ENCODE measurements around the gene GRAMD1A. TPM values are rescaled to one million over a fixed set of nuclear protein-coding genes. Genes with fewer than 3 reads are reported as not detected.

Gene GRAMD1A
- total and polyA plus RNA-seq, 4 experiments from 2014 or later = 16.3 to 221 (median 130) TPM

- POLR2A ChIA-PET (ENCODE audit: partially characterized antibody) = interaction anchor here (0.6 to 13.7 kb wide), 4 partner anchors 11 to 223 kb away, joined by 6 to 282 read pairs (median 45); partner anchors contain the start of gene GRAMD1A
- intact Hi-C loops (cut with micrococcal nuclease) = loop anchor here (2.0 kb wide), 1 partner anchor 75 kb away; no protein-coding TSS in a partner anchor
- Mint-ChIP-seq H3K27me3 (no peaks in the 10 kb centered on the region), H3K4me1 (peaks cover 44 to 58% (median 50%) of the 10 kb centered on the region in 4 donors), H3K36me3 (peaks cover 48 to 70% of the 10 kb centered on the region in 2 donors), H3K4me3 (no peak overlapping the region), H3K9me3 (peaks cover 0 to 4% (median 0%) of the 10 kb centered on the region in 8 donors), H3K27ac (peak overlapping the region; percentile 47 to 85 (median 78))
- Histone ChIP-seq H3K9me3 (ENCODE audit: control insufficient read depth in 1 of 2, low read length in 2 of 2) (no peaks in the 10 kb centered on the region), H3K4me3 (ENCODE audit: low read length in 2 of 2) (no peak overlapping the region), H3K4me1 (ENCODE audit: insufficient read depth, low read length) (peaks cover 60% of the 10 kb centered on the region), H3K36me3 (ENCODE audit: insufficient read depth, low read length) (peaks cover 46% of the 10 kb centered on the region), H3K27ac (ENCODE audit: low read depth, low read length) (no peak overlapping the region), H3K27me3 (ENCODE audit: insufficient read depth, low read length) (no peaks in the 10 kb centered on the region)
- CTCF ChIA-PET (ENCODE audit: partially characterized antibody) = interaction anchor here (0.8 to 4.1 kb wide), 2 partner anchors 28 to 42 kb away, joined by 4 to 25 read pairs; no protein-coding TSS in a partner anchor
- DNase-seq = peak in 1 of 5 donors; percentile 37
These were observed 15.8 kb downstream of the GRAMD1A start for GRCh38 chr19:35015954-35016351.

- CTCF ChIA-PET (ENCODE audit: partially characterized antibody) = interaction anchor here (1.2 kb wide), 1 partner anchor 46 kb away, joined by 3 read pairs; no protein-coding TSS in a partner anchor
- H3K27me3 ChIP-seq (ENCODE audit: insufficient read depth, low read length) = no peaks in the 10 kb centered on the region
- POLR2A ChIA-PET (ENCODE audit: partially characterized antibody) = interaction anchor here (1.2 to 13.7 kb wide), 4 partner anchors 9 to 44 kb away, joined by 3 to 282 read pairs (median 10); partner anchors contain the start of gene GRAMD1A
- Mint-ChIP-seq H3K4me1 (peaks cover 33 to 43% (median 35%) of the 10 kb centered on the region in 4 donors), H3K27me3 (no peaks in the 10 kb centered on the region), H3K27ac (peak overlapping the region in 6 of 7 donors; percentile 22 to 85 (median 68)), H3K4me3 (no peak overlapping the region), H3K9me3 (peaks cover 0 to 4% (median 0%) of the 10 kb centered on the region in 8 donors), H3K36me3 (peaks cover 52 to 67% of the 10 kb centered on the region in 2 donors)
- no peaks in the 10 kb centered on the region for H3K9me3 ChIP-seq (ENCODE audit: control insufficient read depth in 1 of 2, low read length in 2 of 2)
- DNase-seq = peak in 1 of 5 donors; percentile 10
- intact Hi-C loops (cut with micrococcal nuclease) = no loop called here
- H3K4me1 ChIP-seq (ENCODE audit: insufficient read depth, low read length) = peaks cover 44% of the 10 kb centered on the region
- H3K4me3 ChIP-seq (ENCODE audit: low read length in 2 of 2) = no peak overlapping the region
- peaks cover 62% of the 10 kb centered on the region for H3K36me3 ChIP-seq (ENCODE audit: insufficient read depth, low read length)
- no peak overlapping the region for H3K27ac ChIP-seq (ENCODE audit: low read depth, low read length)
These were observed 17.4 kb downstream of the GRAMD1A start for GRCh38 chr19:35017507-35017906.

- H3K27ac ChIP-seq (ENCODE audit: low read depth, low read length) = no peak overlapping the region
- H3K4me1 ChIP-seq (ENCODE audit: insufficient read depth, low read length) = peaks cover 35% of the 10 kb centered on the region
- H3K36me3 Mint-ChIP-seq = peaks cover 55 to 68% of the 10 kb centered on the region in 2 donors
- no peak overlapping the region for H3K4me3 Mint-ChIP-seq
- ChIA-PET CTCF (ENCODE audit: partially characterized antibody) (no interaction called here), POLR2A (ENCODE audit: partially characterized antibody) (interaction anchor here (3.1 to 13.7 kb wide), 2 partner anchors 8 to 19 kb away, joined by 15 to 282 read pairs; partner anchors contain the start of gene GRAMD1A)
- no peak overlapping the region for H3K4me3 ChIP-seq (ENCODE audit: low read length in 2 of 2)
- intact Hi-C loops (cut with micrococcal nuclease) = no loop called here
- DNase-seq = no peak
- no peaks in the 10 kb centered on the region for H3K27me3 Mint-ChIP-seq
- peaks cover 0 to 4% (median 0%) of the 10 kb centered on the region in 8 donors for H3K9me3 Mint-ChIP-seq
- H3K36me3 ChIP-seq (ENCODE audit: insufficient read depth, low read length) = peaks cover 71% of the 10 kb centered on the region
- no peaks in the 10 kb centered on the region for H3K27me3 ChIP-seq (ENCODE audit: insufficient read depth, low read length)
- peaks cover 26 to 34% (median 26%) of the 10 kb centered on the region in 4 donors for H3K4me1 Mint-ChIP-seq
- no peaks in the 10 kb centered on the region for H3K9me3 ChIP-seq (ENCODE audit: control insufficient read depth in 1 of 2, low read length in 2 of 2)
- H3K27ac Mint-ChIP-seq = peak overlapping the region; percentile 35 to 79 (median 64)
These were observed 18.3 kb downstream of the GRAMD1A start for GRCh38 chr19:35018379-35018778.

GRCh38 chr19:35019144-35019543 is 19.0 kb downstream of the GRAMD1A start:
- Histone ChIP-seq H3K27ac (ENCODE audit: low read depth, low read length) (no peak overlapping the region), H3K4me3 (ENCODE audit: low read length in 2 of 2) (no peak overlapping the region), H3K4me1 (ENCODE audit: insufficient read depth, low read length) (peaks cover 28% of the 10 kb centered on the region), H3K27me3 (ENCODE audit: insufficient read depth, low read length) (no peaks in the 10 kb centered on the region), H3K36me3 (ENCODE audit: insufficient read depth, low read length) (peaks cover 78% of the 10 kb centered on the region), H3K9me3 (ENCODE audit: control insufficient read depth in 1 of 2, low read length in 2 of 2) (no peaks in the 10 kb centered on the region)
- no peak for DNase-seq
- intact Hi-C loops (cut with micrococcal nuclease) = no loop called here
- H3K9me3 Mint-ChIP-seq = peaks cover 0 to 4% (median 0%) of the 10 kb centered on the region in 8 donors
- ChIA-PET POLR2A (ENCODE audit: partially characterized antibody) (interaction anchor here (13.7 kb wide), 1 partner anchor 19 kb away, joined by 282 read pairs; the partner anchor contains the start of gene GRAMD1A), CTCF (ENCODE audit: partially characterized antibody) (interaction anchor here (2.9 kb wide), 1 partner anchor 25 kb away, joined by 9 read pairs; no protein-coding TSS in a partner anchor)
- peaks cover 62 to 69% of the 10 kb centered on the region in 2 donors for H3K36me3 Mint-ChIP-seq
- no peaks in the 10 kb centered on the region for H3K27me3 Mint-ChIP-seq
- peaks cover 19 to 26% (median 20%) of the 10 kb centered on the region in 4 donors for H3K4me1 Mint-ChIP-seq
- peak overlapping the region in 1 of 7 donors; percentile 79 for H3K27ac Mint-ChIP-seq
- no peak overlapping the region for H3K4me3 Mint-ChIP-seq

GRCh38 chr19:35021016-35021415 is 20.9 kb downstream of the GRAMD1A start:
- Histone ChIP-seq H3K4me1 (ENCODE audit: insufficient read depth, low read length) (peaks cover 10% of the 10 kb centered on the region), H3K9me3 (ENCODE audit: control insufficient read depth in 1 of 2, low read length in 2 of 2) (no peaks in the 10 kb centered on the region), H3K27me3 (ENCODE audit: insufficient read depth, low read length) (no peaks in the 10 kb centered on the region), H3K27ac (ENCODE audit: low read depth, low read length) (no peak overlapping the region), H3K36me3 (ENCODE audit: insufficient read depth, low read length) (peaks cover 78% of the 10 kb centered on the region), H3K4me3 (ENCODE audit: low read length in 2 of 2) (no peak overlapping the region)
- H3K9me3 Mint-ChIP-seq = peaks cover 0 to 2% (median 0%) of the 10 kb centered on the region in 8 donors
- ChIA-PET POLR2A (ENCODE audit: partially characterized antibody) (interaction anchor here (1.4 kb wide), 1 partner anchor 47 kb away, joined by 4 read pairs; no protein-coding TSS in a partner anchor), CTCF (ENCODE audit: partially characterized antibody) (interaction anchor here (1.2 to 2.9 kb wide), 2 partner anchors 23 to 49 kb away, joined by 4 to 9 read pairs; no protein-coding TSS in a partner anchor)
- peaks cover 52 to 67% of the 10 kb centered on the region in 2 donors for H3K36me3 Mint-ChIP-seq
- H3K27ac Mint-ChIP-seq = peak overlapping the region in 5 of 7 donors; percentile 30 to 61 (median 47)
- H3K4me3 Mint-ChIP-seq = no peak overlapping the region
- no peak for DNase-seq
- H3K27me3 Mint-ChIP-seq = no peaks in the 10 kb centered on the region
- H3K4me1 Mint-ChIP-seq = peaks cover under 1 to 8% (median 6%) of the 10 kb centered on the region in 4 donors
- intact Hi-C loops (cut with micrococcal nuclease) = no loop called here

GRCh38 chr19:35021596-35021995 is 21.5 kb downstream of the GRAMD1A start:
- POLR2A ChIA-PET (ENCODE audit: partially characterized antibody) = interaction anchor here (1.4 kb wide), 1 partner anchor 48 kb away, joined by 4 read pairs; no protein-coding TSS in a partner anchor
- Mint-ChIP-seq H3K27me3 (no peaks in the 10 kb centered on the region), H3K27ac (no peak overlapping the region), H3K4me3 (no peak overlapping the region), H3K36me3 (peaks cover 52 to 69% of the 10 kb centered on the region in 2 donors), H3K9me3 (peaks cover 0 to 2% (median 0%) of the 10 kb centered on the region in 8 donors), H3K4me1 (peaks cover 0 to 8% (median 5%) of the 10 kb centered on the region in 4 donors)
- Histone ChIP-seq H3K9me3 (ENCODE audit: control insufficient read depth in 1 of 2, low read length in 2 of 2) (no peaks in the 10 kb centered on the region), H3K27me3 (ENCODE audit: insufficient read depth, low read length) (no peaks in the 10 kb centered on the region), H3K4me3 (ENCODE audit: low read length in 2 of 2) (no peak overlapping the region), H3K4me1 (ENCODE audit: insufficient read depth, low read length) (peaks cover 9% of the 10 kb centered on the region), H3K36me3 (ENCODE audit: insufficient read depth, low read length) (peaks cover 78% of the 10 kb centered on the region), H3K27ac (ENCODE audit: low read depth, low read length) (no peak overlapping the region)
- intact Hi-C loops (cut with micrococcal nuclease) = no loop called here
- DNase-seq = no peak
- CTCF ChIA-PET (ENCODE audit: partially characterized antibody) = interaction anchor here (1.2 to 2.9 kb wide), 2 partner anchors 23 to 49 kb away, joined by 4 to 9 read pairs; no protein-coding TSS in a partner anchor

GRCh38 chr19:35022460-35022859 is 22.3 kb downstream of the GRAMD1A start:
- Histone ChIP-seq H3K4me3 (ENCODE audit: low read length in 2 of 2) (no peak overlapping the region), H3K36me3 (ENCODE audit: insufficient read depth, low read length) (peaks cover 81% of the 10 kb centered on the region), H3K27ac (ENCODE audit: low read depth, low read length) (no peak overlapping the region), H3K9me3 (ENCODE audit: control insufficient read depth in 1 of 2, low read length in 2 of 2) (no peaks in the 10 kb centered on the region), H3K4me1 (ENCODE audit: insufficient read depth, low read length) (peaks cover 2% of the 10 kb centered on the region), H3K27me3 (ENCODE audit: insufficient read depth, low read length) (no peaks in the 10 kb centered on the region)
- no peak overlapping the region for H3K4me3 Mint-ChIP-seq
- no peak overlapping the region for H3K27ac Mint-ChIP-seq
- POLR2A ChIA-PET (ENCODE audit: partially characterized antibody) = interaction anchor here (1.1 kb wide), 1 partner anchor 12 kb away, joined by 3 read pairs; no protein-coding TSS in a partner anchor
- peaks cover 0 to 2% (median 0%) of the 10 kb centered on the region in 8 donors for H3K9me3 Mint-ChIP-seq
- CTCF ChIA-PET (ENCODE audit: partially characterized antibody) = no interaction called here
- peaks cover 0 to 5% (median 2%) of the 10 kb centered on the region in 4 donors for H3K4me1 Mint-ChIP-seq
- intact Hi-C loops (cut with micrococcal nuclease) = no loop called here
- no peaks in the 10 kb centered on the region for H3K27me3 Mint-ChIP-seq
- H3K36me3 Mint-ChIP-seq = peaks cover 48 to 69% of the 10 kb centered on the region in 2 donors
- DNase-seq = no peak

Measured in CD4-positive, alpha-beta memory T cell (primary cell).